ENCODE data around the gene RPL5.

RPL5 gene

DNA sequence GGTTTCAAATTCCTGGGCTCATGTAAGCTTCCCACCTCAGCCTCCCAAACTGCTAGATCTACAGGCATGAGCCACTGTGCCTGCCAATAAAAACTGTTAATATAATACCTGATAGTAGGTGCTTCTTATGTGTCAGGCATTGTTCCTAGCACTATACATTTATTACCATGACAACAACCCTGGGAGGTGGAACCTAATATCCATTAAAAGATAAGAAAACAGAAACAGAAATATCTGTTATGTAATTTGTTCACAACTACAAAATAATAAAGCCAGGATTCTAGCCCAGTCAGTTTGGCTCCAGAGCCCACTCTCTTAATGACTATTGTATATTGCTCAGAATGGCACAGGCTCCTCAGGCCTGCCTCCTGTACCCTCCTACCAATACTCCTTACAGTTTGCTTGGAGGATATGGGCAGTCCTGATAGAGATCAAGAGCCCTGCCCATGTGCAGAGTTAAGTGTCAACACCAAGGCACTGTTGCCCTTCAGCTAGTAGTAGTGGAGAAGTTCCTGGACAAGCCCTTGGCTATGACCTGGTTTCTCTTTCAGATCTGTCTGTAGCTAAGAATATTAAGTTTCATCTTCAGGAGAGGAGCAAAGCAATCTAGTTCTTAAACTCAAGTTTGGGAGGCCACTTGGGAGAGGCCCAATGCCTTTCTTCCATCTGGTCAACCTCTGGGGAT, 22.4 kb downstream of the RPL5 start:
- H3K9ac ChIP-seq = no peak overlapping the region
- no peak overlapping the region for H2AFZ ChIP-seq (ENCODE audit: low read depth)
- peak overlapping the region; percentile 14; the same call in 1 of the 2 replicates for H3K27ac ChIP-seq
- H4K20me1 ChIP-seq (ENCODE audit: insufficient read depth) = no peaks in the 10 kb centered on the region
- H3K4me1 ChIP-seq (ENCODE audit: low read depth, poor library complexity, severe bottlenecking) = peaks cover 36% of the 10 kb centered on the region
- no peaks in the 10 kb centered on the region for H3K27me3 ChIP-seq (ENCODE audit: insufficient read depth, low read depth)
- no peaks in the 10 kb centered on the region for H3K79me2 ChIP-seq (ENCODE audit: insufficient read depth, low read depth)
- TF ChIP-seq, protein P1, sequence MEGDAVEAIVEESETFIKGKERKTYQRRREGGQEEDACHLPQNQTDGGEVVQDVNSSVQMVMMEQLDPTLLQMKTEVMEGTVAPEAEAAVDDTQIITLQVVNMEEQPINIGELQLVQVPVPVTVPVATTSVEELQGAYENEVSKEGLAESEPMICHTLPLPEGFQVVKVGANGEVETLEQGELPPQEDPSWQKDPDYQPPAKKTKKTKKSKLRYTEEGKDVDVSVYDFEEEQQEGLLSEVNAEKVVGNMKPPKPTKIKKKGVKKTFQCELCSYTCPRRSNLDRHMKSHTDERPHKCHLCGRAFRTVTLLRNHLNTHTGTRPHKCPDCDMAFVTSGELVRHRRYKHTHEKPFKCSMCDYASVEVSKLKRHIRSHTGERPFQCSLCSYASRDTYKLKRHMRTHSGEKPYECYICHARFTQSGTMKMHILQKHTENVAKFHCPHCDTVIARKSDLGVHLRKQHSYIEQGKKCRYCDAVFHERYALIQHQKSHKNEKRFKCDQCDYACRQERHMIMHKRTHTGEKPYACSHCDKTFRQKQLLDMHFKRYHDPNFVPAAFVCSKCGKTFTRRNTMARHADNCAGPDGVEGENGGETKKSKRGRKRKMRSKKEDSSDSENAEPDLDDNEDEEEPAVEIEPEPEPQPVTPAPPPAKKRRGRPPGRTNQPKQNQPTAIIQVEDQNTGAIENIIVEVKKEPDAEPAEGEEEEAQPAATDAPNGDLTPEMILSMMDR (conservative IDR thresholded peaks at IDR 0.05; ENCODE audit: low read depth, low read length) = no peak
- H3K4me2 ChIP-seq = peak overlapping the region; percentile 16; the same call in 1 of the 2 replicates
- H3K36me3 ChIP-seq (ENCODE audit: insufficient read depth) = no peaks in the 10 kb centered on the region
- no peak overlapping the region for H3K4me3 ChIP-seq (IDR thresholded peaks at IDR 0.05; ENCODE audit: insufficient read depth, low read depth, low read length)

DNA sequence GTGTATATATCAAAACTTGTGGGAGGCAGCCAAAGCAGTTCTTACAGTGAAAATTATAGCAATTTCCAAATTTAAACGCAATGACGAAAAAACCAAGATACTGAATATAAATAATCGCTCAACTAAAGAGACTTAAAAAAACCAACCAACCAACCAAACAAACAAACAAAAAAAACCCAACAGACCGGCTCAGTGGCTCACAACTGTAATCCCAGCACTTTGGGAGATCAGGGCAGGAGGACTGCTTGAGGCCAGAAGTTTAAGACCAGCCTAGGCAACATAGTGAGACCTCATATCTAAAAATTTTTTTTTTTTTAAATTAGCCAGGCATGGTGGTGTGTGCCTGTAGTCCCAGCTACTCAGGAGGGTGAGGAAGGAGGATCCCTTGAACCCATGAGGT, 23.4 kb downstream of the RPL5 start:
- H3K4me1 ChIP-seq (ENCODE audit: low read depth, poor library complexity, severe bottlenecking) = peaks cover 36% of the 10 kb centered on the region
- no peaks in the 10 kb centered on the region for H4K20me1 ChIP-seq (ENCODE audit: insufficient read depth)
- H3K4me3 ChIP-seq (IDR thresholded peaks at IDR 0.05; ENCODE audit: insufficient read depth, low read depth, low read length) = no peak overlapping the region
- no peak overlapping the region for H3K4me2 ChIP-seq
- no peaks in the 10 kb centered on the region for H3K36me3 ChIP-seq (ENCODE audit: insufficient read depth)
- no peaks in the 10 kb centered on the region for H3K79me2 ChIP-seq (ENCODE audit: insufficient read depth, low read depth)
- TF ChIP-seq, protein P1 (conservative IDR thresholded peaks at IDR 0.05; ENCODE audit: low read depth, low read length) = no peak
- no peaks in the 10 kb centered on the region for H3K27me3 ChIP-seq (ENCODE audit: insufficient read depth, low read depth)
- no peak overlapping the region for H3K9ac ChIP-seq
- H2AFZ ChIP-seq (ENCODE audit: low read depth) = no peak overlapping the region
- H3K27ac ChIP-seq = no peak overlapping the region

DNA sequence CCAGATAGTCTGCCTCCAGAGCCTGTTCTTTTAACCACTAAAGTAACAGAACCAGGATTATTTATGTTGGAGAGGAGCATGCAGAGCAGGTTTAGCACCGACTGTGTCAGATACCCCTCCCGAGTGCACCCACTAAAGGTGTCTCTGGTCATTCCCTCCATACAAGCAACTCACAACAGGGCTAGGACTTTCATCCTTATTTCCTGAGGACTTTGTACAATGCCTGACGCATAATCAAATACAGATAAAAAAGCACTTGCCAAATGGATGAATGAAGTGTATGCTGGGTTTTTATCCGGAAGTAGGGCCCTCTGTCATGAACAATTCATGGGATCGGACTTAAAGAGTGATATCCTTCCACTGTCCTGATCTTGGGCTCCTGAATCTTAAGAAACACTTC, 26.0 kb downstream of the RPL5 start:
- H3K27me3 ChIP-seq (ENCODE audit: insufficient read depth, low read depth) = no peaks in the 10 kb centered on the region
- no peak overlapping the region for H3K4me3 ChIP-seq (IDR thresholded peaks at IDR 0.05; ENCODE audit: insufficient read depth, low read depth, low read length)
- H2AFZ ChIP-seq (ENCODE audit: low read depth) = no peak overlapping the region
- TF ChIP-seq, protein P1 (conservative IDR thresholded peaks at IDR 0.05; ENCODE audit: low read depth, low read length) = no peak
- H3K79me2 ChIP-seq (ENCODE audit: insufficient read depth, low read depth) = no peaks in the 10 kb centered on the region
- H3K4me2 ChIP-seq = no peak overlapping the region
- no peaks in the 10 kb centered on the region for H3K36me3 ChIP-seq (ENCODE audit: insufficient read depth)
- no peaks in the 10 kb centered on the region for H4K20me1 ChIP-seq (ENCODE audit: insufficient read depth)
- H3K9ac ChIP-seq = no peak overlapping the region
- H3K4me1 ChIP-seq (ENCODE audit: low read depth, poor library complexity, severe bottlenecking) = peaks cover 25% of the 10 kb centered on the region
- H3K27ac ChIP-seq = no peak overlapping the region

DNA sequence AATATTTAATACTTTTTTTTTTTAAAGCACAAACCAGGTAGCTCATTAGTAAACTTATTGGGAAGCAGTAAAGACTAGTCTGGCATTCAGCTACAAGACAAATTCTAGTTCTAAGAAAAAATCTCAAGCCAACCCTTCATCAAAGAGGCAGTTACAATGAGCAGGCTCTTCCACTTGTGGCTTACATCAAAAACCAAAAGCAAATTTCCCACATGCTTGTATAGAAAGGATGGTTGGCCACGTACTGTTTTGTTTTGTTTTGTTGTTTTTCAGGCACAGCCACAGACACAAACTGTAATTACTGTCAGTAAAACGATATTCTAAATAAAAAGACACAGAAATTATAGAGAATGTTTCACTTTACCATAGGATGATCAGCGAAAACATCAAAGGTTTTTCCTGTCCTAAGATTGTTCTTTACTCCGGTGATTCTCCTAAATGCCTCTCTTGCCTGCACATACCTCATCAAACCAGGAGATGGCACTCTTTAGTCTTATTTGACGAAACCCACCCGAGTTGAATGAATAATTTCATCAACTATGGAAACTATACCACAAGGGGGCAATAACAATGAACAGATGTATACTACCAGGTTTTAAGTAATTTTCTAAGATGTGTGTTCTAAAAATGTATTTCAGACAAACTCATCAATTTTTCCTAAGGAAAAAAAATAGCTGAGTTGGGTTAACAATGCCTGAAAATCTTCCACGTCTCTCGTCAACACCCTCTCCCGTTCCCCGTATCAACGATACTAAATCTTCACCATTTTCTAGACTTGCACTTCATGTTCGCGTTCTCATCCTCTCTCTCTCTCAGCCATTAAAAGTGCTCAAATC, 26.9 kb downstream of the RPL5 start:
- Histone ChIP-seq H4K20me1 (ENCODE audit: insufficient read depth) (no peaks in the 10 kb centered on the region), H3K4me2 (peak overlapping the region; percentile 19; the same call in 1 of the 2 replicates), H3K9ac (no peak overlapping the region), H3K27ac (no peak overlapping the region), H3K4me3 (IDR thresholded peaks at IDR 0.05; ENCODE audit: insufficient read depth, low read depth, low read length) (no peak overlapping the region), H3K36me3 (ENCODE audit: insufficient read depth) (no peaks in the 10 kb centered on the region), H3K27me3 (ENCODE audit: insufficient read depth, low read depth) (no peaks in the 10 kb centered on the region), H2AFZ (ENCODE audit: low read depth) (no peak overlapping the region), H3K79me2 (ENCODE audit: insufficient read depth, low read depth) (no peaks in the 10 kb centered on the region), H3K4me1 (ENCODE audit: low read depth, poor library complexity, severe bottlenecking) (peaks cover 20% of the 10 kb centered on the region)
- TF ChIP-seq, protein P1 (conservative IDR thresholded peaks at IDR 0.05; ENCODE audit: low read depth, low read length) = peak; percentile 85
